Aorta (tissue), 5 donors: Measurements from ENCODE around the gene MARK2. TPM values are rescaled to one million over a fixed set of nuclear protein-coding genes. Genes with fewer than 3 reads are reported as not detected.

Experiments used
- ATAC-seq: fragments of 200-7000 bp; cut with Tn5 transposase; one replicate; pipeline ENCODE4 v1.9.1; 2022; ENCODE audit warnings: moderate library complexity; ENCODE audit not compliant: low FRiP score
- DNase-seq, 2 donors: peaks; one replicate each; pipeline ENCODE4 v3.0.0-alpha.2; 2020
- H3K27ac ChIP-seq, 2 donors: one replicate each; pipeline ENCODE4 v1.5.1; 2013; ENCODE audit warnings: low read length in 2 of 2, mild to moderate bottlenecking in 2 of 2, moderate library complexity in 2 of 2, control low read depth in 1 of 2, inconsistent platforms in 1 of 2, low read depth in 1 of 2
- H3K27me3 ChIP-seq, 2 donors: one replicate each; pipeline ENCODE4 v1.6.1; 2013; ENCODE audit warnings: control low read depth in 1 of 2, low read length in 1 of 2, mild to moderate bottlenecking in 1 of 2, moderate library complexity in 1 of 2; ENCODE audit not compliant: insufficient read depth in 2 of 2, control insufficient read depth in 1 of 2
- H3K36me3 ChIP-seq, 2 donors: one replicate each; pipeline ENCODE4 v1.6.1; 2013; ENCODE audit warnings: control low read depth in 1 of 2, low read length in 1 of 2, mild to moderate bottlenecking in 1 of 2; ENCODE audit not compliant: insufficient read depth in 2 of 2, control insufficient read depth in 1 of 2
- H3K4me1 ChIP-seq, 2 donors: one replicate each; pipeline ENCODE4 v1.6.1; 2013; ENCODE audit warnings: low read length in 2 of 2, control low read depth in 1 of 2, mild to moderate bottlenecking in 1 of 2, moderate library complexity in 1 of 2; ENCODE audit not compliant: insufficient read depth in 2 of 2, control insufficient read depth in 1 of 2
- H3K4me3 ChIP-seq, 2 donors: one replicate each; pipeline ENCODE4 v1.5.1; 2013; ENCODE audit warnings: low read length in 2 of 2, control low read depth in 1 of 2, mild to moderate bottlenecking in 1 of 2
- H3K9me3 ChIP-seq: one replicate; pipeline ENCODE4 v1.6.1; 2013; ENCODE audit warnings: mild to moderate bottlenecking, low read length; ENCODE audit not compliant: control insufficient read depth
- WGBS, 2 donors: extraction: QIAGEN DNeasy Blood & Tissue Kit; methylation state at CpG; one replicate each; pipeline ENCODE4 v1.1.7; 2013; 5-methylcytosine and 5-hydroxymethylcytosine counted together
- intact Hi-C, 2 donors: fragments of 100-400 bp; cut with DNase I; formaldehyde crosslinking; loops; one replicate each; pipeline versions ENCODE4 v1.14.2 to v1.15.0; 2022
- polyA plus RNA-seq, 2 donors: library from polyadenylated mRNA; stranded (reverse); fragments of 200-250 nt; gene quantifications; one replicate each; pipeline ENCODE4 v1.2.3, GENCODE V29; 2013
- total RNA-seq, 2 donors: library from RNA; stranded (reverse); fragmentation: NEBNext Ultra II Directional; extraction: Animal tissue kit (Norgen Biotek cat#: 25700); gene quantifications; one replicate each; pipeline ENCODE4 v1.2.1, GENCODE V29; 2021
- donor health status: healthy with polysubstance abuse.
- donor health status: Bipolar disorder and iron deficiency.
- donor health status: DM: no; HTN: no; CAD: no.
- donor health status: DM: no; HTN: no; CAD: no.
- donor health status: DM: yes; HTN: yes; CAD: no.

Gene MARK2
- total and polyA plus RNA-seq, 4 donors = 8.1 to 32.5 (median 18.9) TPM

DNA sequence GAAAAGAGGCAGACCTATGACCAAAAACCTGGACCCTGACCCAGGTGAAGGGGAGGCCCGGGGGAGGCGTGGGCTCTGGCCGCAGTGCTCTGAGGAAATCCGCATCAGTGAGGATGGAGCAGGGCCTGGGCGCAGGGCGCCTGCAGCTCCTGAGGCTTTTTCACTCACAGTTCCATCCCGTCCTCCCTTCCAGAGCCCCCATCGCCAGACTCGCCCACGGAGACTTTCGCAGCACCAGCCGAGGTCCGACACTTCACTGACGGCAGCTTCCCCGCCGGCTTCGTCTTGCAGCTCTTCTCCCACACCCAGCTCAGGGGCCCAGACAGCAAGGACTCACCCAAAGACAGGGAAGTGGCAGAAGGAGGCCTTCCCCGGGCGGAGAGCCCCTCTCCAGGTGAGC, 20.3 kb upstream of the MARK2 start:
- Histone ChIP-seq H3K27me3 (no peaks in the 10 kb centered on the region), H3K27ac (no peak overlapping the region), H3K4me3 (no peak overlapping the region), H3K4me1 (peaks cover 0 to 2% of the 10 kb centered on the region in 2 donors), H3K36me3 (peaks cover 4 to 8% of the 10 kb centered on the region in 2 donors), H3K9me3 (no peaks in the 10 kb centered on the region)
- intact Hi-C loops = no loop called here
- no peak for DNase-seq
- 95 to 97% methylated on average over 19 of the region's 19 CpGs for WGBS, 2 donors
- no peak for ATAC-seq

DNA sequence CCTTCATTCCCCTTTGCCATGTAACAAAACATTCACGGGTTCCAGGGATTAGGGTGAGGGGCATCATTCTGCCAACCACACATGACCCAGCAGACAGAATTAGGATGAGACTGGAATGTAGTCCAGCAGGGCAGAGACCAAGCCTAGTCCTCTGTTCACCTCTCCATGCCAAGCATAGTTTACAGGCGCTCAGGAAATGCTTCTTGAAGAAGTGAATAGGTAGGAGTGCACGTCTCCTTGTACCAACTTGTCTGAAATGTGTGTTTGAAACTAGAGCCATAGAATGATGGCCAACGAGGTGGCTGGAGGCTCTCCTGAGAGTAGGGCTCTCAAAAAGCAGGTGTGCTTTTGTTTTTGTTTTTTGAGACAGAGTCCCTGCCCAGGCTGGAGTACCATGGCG, 17.5 kb upstream of the MARK2 start:
- no peaks in the 10 kb centered on the region for H3K4me1 ChIP-seq
- no peak overlapping the region for H3K27ac ChIP-seq
- no peaks in the 10 kb centered on the region for H3K27me3 ChIP-seq
- no peak for ATAC-seq
- no peaks in the 10 kb centered on the region for H3K9me3 ChIP-seq
- no peak overlapping the region for H3K4me3 ChIP-seq
- H3K36me3 ChIP-seq = peaks cover 4 to 8% of the 10 kb centered on the region in 2 donors
- no peak for DNase-seq
- intact Hi-C loops = no loop called here
- 86 to 90% methylated on average over 5 of the region's 5 CpGs for WGBS, 2 donors

DNA sequence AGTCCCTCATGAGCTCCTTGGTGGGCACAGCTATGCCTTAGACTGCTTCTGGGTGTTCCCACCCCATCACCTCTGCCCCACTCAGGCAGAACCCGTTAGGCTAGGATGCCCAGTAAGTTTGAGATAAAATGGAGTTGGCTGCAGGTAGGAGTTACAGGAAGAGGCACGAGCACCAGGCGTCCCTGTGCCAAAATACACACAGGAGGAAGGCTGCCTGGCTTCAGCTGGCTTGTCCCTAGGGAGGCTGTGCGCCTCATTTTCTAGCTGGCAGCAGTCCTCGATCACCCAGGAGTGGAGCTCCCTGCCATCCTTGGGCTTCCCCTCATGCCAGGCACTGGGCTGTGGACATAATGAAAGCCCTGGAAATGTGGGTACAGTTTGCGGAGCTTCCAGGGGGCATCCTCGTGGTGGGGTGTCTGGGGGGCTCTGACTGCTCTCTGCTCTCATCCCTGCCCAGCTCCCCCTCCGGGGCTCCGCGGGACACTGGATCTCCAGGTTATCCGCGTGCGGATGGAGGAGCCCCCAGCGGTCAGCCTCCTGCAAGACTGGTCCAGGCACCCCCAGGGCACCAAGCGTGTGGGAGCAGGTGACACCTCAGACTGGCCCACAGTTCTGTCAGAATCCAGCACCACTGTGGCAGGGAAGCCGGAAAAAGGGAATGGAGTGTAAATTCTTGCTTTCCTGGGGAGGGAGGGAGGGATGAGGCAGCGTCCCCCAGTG, 12.3 kb upstream of the MARK2 start:
- H3K27me3 ChIP-seq = no peaks in the 10 kb centered on the region
- no peaks in the 10 kb centered on the region for H3K9me3 ChIP-seq
- ATAC-seq (no peak), DNase-seq (no peak)
- no peak overlapping the region for H3K27ac ChIP-seq
- no peak overlapping the region for H3K4me3 ChIP-seq
- 65 to 68% methylated on average over 17 of the region's 17 CpGs for WGBS, 2 donors
- no peaks in the 10 kb centered on the region for H3K4me1 ChIP-seq
- intact Hi-C loops = no loop called here
- H3K36me3 ChIP-seq = peaks cover 0 to 4% of the 10 kb centered on the region in 2 donors

DNA sequence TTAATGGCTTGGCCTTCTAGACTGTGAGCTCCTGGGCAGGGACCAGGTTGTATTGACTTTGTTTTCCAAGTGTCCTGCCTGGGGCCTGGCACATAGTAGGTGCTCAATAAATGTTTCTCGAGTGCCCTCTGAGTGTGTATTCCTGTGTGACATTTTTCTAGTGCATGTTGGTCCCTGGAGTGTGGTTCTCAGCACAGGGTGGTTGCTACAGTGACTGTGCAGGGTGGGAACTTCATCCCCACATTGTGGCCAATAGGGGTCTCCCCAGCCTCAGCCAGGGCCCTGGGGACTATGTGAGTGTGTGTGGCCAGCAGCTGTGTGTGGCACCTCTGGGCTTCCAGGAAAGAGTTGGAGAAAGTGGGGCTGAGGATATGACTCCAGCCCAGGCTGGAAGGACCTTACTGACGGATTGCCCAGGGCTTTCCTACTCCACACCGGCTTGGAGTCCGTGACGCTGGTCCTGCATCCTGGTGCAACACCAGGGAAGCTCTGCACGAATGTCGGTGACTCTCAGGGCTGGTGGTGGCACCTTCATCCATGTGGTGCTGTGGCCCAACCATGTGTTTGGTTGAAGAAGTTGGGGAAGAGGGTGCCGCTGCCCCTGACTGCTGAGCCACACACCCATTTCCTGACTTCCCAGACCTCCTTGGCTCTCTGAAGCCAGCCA, 9.0 kb upstream of the MARK2 start:
- Histone ChIP-seq H3K4me3 (no peak overlapping the region), H3K27ac (no peak overlapping the region), H3K9me3 (no peaks in the 10 kb centered on the region), H3K36me3 (no peaks in the 10 kb centered on the region), H3K4me1 (no peaks in the 10 kb centered on the region), H3K27me3 (no peaks in the 10 kb centered on the region)
- 66 to 71% methylated on average over 8 of the region's 8 CpGs for WGBS, 2 donors
- intact Hi-C loops = no loop called here
- no peak for ATAC-seq
- DNase-seq = no peak

DNA sequence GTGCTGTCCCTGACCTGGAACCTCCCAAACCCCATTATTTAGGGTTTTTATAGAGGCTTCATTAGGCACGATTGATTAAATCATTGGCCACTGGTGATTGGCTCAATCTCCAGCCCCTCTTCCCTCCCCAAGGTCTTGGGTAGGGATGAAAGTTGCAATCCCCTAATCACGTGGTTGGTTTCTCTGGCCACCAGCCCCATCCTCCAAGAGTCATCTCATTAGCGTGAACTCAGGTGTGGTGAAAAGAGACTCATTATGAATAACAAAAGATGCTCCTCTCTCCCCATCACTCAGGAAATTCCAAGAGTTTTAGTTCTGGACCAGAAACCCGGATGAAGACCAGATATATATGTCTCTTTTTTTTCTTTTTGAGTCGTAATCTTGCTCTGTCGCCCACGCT, 7.6 kb upstream of the MARK2 start:
- ATAC-seq = no peak
- Histone ChIP-seq H3K9me3 (no peaks in the 10 kb centered on the region), H3K4me1 (no peaks in the 10 kb centered on the region), H3K27ac (no peak overlapping the region), H3K36me3 (no peaks in the 10 kb centered on the region), H3K27me3 (no peaks in the 10 kb centered on the region), H3K4me3 (no peak overlapping the region)
- intact Hi-C loops = no loop called here
- WGBS, 2 donors = 67 to 72% methylated on average over 7 of the region's 7 CpGs
- DNase-seq = peak in 1 of 2 donors; percentile 5

DNA sequence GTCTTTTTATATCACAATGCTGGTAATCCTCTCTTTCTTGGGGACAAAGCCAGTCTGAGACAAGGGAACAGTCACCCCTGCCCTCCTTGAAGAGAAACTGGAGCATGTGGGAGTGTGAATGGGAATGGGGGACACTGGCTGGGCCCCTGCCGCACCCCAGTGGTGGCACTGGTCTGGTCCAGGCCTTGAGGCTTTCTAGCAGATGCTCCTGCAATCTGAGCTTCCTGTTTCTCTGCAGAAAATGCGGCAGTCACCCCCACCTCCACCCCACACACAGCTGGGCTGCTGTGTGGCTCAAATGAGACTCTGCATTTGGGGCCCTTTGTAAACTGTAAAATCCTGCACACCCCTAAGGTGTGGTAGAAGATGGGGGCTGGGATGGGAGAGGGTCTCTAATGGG, 6.6 kb upstream of the MARK2 start:
- no peaks in the 10 kb centered on the region for H3K4me1 ChIP-seq
- H3K27ac ChIP-seq = no peak overlapping the region
- peak in 1 of 2 donors; percentile 64 for DNase-seq
- intact Hi-C loops = no loop called here
- H3K9me3 ChIP-seq = no peaks in the 10 kb centered on the region
- H3K4me3 ChIP-seq = no peak overlapping the region
- 67 to 86% methylated on average over 2 of the region's 2 CpGs for WGBS, 2 donors
- H3K27me3 ChIP-seq = no peaks in the 10 kb centered on the region
- ATAC-seq = no peak
- no peaks in the 10 kb centered on the region for H3K36me3 ChIP-seq

DNA sequence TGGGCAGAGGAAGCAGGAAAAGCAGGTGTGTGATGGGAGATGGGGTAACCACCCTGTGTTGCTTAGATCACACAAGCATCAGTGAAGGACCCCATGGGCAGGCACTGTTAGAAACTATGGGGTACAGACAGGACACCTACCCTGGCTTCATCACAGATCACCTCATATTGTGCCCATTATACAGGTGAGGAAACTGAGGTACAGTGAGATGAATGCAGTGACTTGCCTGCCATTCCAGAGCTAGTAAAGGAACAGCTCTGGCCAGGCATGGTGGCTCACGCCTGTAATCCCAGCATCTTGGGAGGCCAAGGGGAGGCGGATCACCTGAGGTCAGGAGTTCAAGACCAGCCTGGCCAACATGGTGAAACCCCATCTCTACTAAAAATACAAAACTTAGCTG, 5.9 kb upstream of the MARK2 start:
- ATAC-seq = no peak
- WGBS, 2 donors = 94 to 95% methylated on average over 2 of the region's 2 CpGs
- intact Hi-C loops = no loop called here

DNA sequence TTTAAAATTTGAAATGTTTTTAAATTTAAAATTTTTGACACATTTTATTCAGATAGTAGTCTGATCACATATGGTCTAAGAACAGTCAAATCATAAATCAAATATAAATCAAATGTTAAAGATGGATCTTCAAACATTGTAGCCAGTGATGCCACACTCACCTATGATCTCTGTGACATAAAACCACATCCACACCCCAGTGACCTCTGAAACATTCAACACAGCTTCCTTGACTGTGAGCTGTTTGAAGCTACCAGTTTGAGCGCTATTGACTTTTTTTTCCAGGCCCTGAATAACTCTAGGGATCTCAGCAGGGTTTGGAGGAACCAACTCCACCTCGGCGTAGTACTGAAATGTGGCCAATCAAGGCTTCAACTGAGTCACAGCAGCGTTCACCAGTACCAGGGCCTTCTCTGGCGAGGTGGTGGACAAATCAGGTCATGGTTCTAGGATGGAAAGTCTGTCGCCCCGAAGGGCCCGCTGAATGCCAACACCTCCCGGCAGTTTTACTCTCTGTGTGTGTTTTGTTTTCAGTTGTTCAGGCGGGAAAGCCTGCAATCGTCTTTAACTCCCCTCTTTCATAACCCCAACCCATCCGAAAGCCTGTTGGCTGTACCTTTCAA, 4.3 kb upstream of the MARK2 start:
- Histone ChIP-seq H3K27ac (no peak overlapping the region), H3K36me3 (no peaks in the 10 kb centered on the region), H3K4me1 (no peaks in the 10 kb centered on the region), H3K4me3 (no peak overlapping the region), H3K27me3 (no peaks in the 10 kb centered on the region), H3K9me3 (no peaks in the 10 kb centered on the region)
- DNase-seq (peak in 1 of 2 donors; percentile 64), ATAC-seq (no peak)
- intact Hi-C loops = loop anchor here (5.0 kb wide), 2 partner anchors 38 to 318 kb away; no protein-coding TSS in a partner anchor
- 88 to 92% methylated on average over 12 of the region's 12 CpGs for WGBS, 2 donors

More for the DNA sequence above, 5.9 kb upstream of the MARK2 start:
- no peaks in the 10 kb centered on the region for H3K9me3 ChIP-seq
- no peak overlapping the region for H3K4me3 ChIP-seq
- no peaks in the 10 kb centered on the region for H3K4me1 ChIP-seq
- peak in 1 of 2 donors; percentile 22 for DNase-seq
- no peaks in the 10 kb centered on the region for H3K36me3 ChIP-seq
- no peak overlapping the region for H3K27ac ChIP-seq
- H3K27me3 ChIP-seq = no peaks in the 10 kb centered on the region
